ENCODE data around the gene DPH1. TPM values are rescaled to one million over a fixed set of nuclear protein-coding genes. Genes with fewer than 3 reads are reported as not detected.

The DPH1 gene
- total RNA-seq, 1 donor from 2014 or later = 63.4 TPM

DNA sequence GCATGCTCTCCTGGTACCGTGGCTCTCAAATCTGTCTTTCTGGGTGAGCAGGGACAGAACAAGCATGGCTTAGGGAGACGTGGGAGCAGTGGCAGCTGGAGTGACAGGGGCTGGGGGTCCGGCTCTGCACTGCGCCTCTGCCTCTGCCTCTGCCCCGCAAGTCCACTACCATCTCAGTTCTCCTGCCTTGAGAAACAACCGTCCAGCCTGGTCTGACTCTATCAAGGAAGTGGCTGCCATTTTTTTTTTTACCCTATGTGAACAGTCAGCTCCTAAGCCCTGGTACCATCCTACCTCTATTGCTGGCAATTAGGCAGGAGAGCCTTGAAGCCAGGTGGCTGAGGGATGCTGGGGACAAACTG lies 41.1 kb downstream of the DPH1 start:
- TF ChIP-seq, protein P1, sequence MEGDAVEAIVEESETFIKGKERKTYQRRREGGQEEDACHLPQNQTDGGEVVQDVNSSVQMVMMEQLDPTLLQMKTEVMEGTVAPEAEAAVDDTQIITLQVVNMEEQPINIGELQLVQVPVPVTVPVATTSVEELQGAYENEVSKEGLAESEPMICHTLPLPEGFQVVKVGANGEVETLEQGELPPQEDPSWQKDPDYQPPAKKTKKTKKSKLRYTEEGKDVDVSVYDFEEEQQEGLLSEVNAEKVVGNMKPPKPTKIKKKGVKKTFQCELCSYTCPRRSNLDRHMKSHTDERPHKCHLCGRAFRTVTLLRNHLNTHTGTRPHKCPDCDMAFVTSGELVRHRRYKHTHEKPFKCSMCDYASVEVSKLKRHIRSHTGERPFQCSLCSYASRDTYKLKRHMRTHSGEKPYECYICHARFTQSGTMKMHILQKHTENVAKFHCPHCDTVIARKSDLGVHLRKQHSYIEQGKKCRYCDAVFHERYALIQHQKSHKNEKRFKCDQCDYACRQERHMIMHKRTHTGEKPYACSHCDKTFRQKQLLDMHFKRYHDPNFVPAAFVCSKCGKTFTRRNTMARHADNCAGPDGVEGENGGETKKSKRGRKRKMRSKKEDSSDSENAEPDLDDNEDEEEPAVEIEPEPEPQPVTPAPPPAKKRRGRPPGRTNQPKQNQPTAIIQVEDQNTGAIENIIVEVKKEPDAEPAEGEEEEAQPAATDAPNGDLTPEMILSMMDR (IDR thresholded peaks at IDR 0.05) = no peak
- Mint-ChIP-seq H3K27ac (peak overlapping the region; percentile 79), H3K36me3 (ENCODE audit: low read depth) (peaks cover 39% of the 10 kb centered on the region), H3K9me3 (no peaks in the 10 kb centered on the region), H3K27me3 (no peaks in the 10 kb centered on the region), H3K4me1 (peaks cover 41% of the 10 kb centered on the region), H3K4me3 (no peak overlapping the region)
- CTCF ChIA-PET = interaction anchor here (0.5 to 2.9 kb wide), 6 partner anchors 13 to 892 kb away, joined by 3 to 21 read pairs (median 4); partner anchors contain the start of gene HIC1
- ATAC-seq (ENCODE audit: low read depth) (no peak), DNase-seq (no peak)
- intact Hi-C loops (cut with micrococcal nuclease) = no loop called here
- POLR2A ChIA-PET = interaction anchor here (0.6 to 24.5 kb wide), 6 partner anchors 12 to 169 kb away, joined by 3 to 449 read pairs (median 4); no protein-coding TSS in a partner anchor

DNA sequence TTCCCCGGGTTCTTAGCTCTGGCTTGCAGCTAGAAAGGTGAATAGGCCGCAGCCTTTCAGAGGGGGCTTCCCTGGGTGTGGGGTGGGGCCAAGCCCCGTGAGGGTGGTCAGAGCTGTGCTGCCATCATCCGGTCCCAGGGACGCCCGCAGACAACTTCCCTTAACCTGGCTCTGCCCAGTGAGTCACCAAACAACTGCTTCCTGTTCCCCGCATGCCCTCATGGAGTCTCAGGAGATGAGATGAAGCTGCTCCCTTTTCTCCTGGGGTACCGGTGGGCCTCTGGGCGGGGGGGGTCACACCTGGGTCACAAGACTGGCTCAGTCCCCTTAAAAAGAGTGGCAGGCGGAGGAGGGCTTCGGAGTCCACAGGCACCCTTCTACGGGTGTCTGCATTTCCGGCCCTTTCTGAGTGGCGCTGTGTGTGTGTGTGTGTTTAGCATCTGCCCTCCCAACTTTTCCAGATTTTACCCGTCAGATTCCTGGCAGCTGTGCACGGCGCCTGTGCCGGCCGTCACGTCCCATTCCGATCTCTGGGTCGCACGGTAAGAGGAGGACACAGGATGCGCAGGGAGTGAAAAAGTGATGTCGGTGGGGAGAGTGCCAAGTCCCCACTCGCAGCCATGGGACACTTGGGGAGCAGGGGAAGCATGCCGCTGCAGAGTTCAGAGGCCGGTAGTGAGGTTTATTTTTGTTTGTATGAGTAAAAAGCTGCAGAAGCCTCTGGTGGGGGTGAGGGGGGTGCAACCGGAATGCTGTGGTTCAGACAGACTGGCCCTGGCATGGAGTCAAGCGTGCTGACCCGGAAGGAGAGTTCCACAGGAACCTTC lies 41.7 kb downstream of the DPH1 start:
- no peaks in the 10 kb centered on the region for H3K27me3 Mint-ChIP-seq
- peaks cover 41% of the 10 kb centered on the region for H3K36me3 Mint-ChIP-seq (ENCODE audit: low read depth)
- ATAC-seq (ENCODE audit: low read depth) (no peak), DNase-seq (no peak)
- H3K4me1 Mint-ChIP-seq = peaks cover 38% of the 10 kb centered on the region
- POLR2A ChIA-PET = interaction anchor here (0.5 to 24.5 kb wide), 5 partner anchors 13 to 1574 kb away, joined by 3 to 449 read pairs (median 5); no protein-coding TSS in a partner anchor
- TF ChIP-seq, protein P1 (IDR thresholded peaks at IDR 0.05) = no peak
- intact Hi-C loops (cut with micrococcal nuclease) = no loop called here
- no peak overlapping the region for H3K4me3 Mint-ChIP-seq
- CTCF ChIA-PET = interaction anchor here (0.5 to 2.9 kb wide), 7 partner anchors 14 to 893 kb away, joined by 3 to 21 read pairs (median 4); partner anchors contain the start of gene HIC1
- H3K9me3 Mint-ChIP-seq = no peaks in the 10 kb centered on the region
- peak overlapping the region; percentile 35 for H3K27ac Mint-ChIP-seq

- H3K4me1 Mint-ChIP-seq = peaks cover 28% of the 10 kb centered on the region
- ChIA-PET POLR2A (interaction anchor here (24.5 kb wide), 1 partner anchor 13 kb away, joined by 449 read pairs; no protein-coding TSS in a partner anchor), CTCF (interaction anchor here (1.6 kb wide), 1 partner anchor 170 kb away, joined by 5 read pairs; no protein-coding TSS in a partner anchor)
- ATAC-seq (ENCODE audit: low read depth) (no peak), DNase-seq (no peak)
- H3K27ac Mint-ChIP-seq = no peak overlapping the region
- no peak overlapping the region for H3K4me3 Mint-ChIP-seq
- intact Hi-C loops (cut with micrococcal nuclease) = no loop called here
- H3K9me3 Mint-ChIP-seq = no peaks in the 10 kb centered on the region
- H3K36me3 Mint-ChIP-seq (ENCODE audit: low read depth) = peaks cover 57% of the 10 kb centered on the region
- H3K27me3 Mint-ChIP-seq = no peaks in the 10 kb centered on the region
- TF ChIP-seq, protein P1 (IDR thresholded peaks at IDR 0.05) = no peak
Measured at GRCh38 chr17:2074919-2075318, 45.0 kb downstream of the DPH1 start.

- intact Hi-C loops (cut with micrococcal nuclease) = no loop called here
- ChIA-PET CTCF (interaction anchor here (1.6 kb wide), 1 partner anchor 169 kb away, joined by 5 read pairs; no protein-coding TSS in a partner anchor), POLR2A (interaction anchor here (24.5 kb wide), 1 partner anchor 13 kb away, joined by 449 read pairs; no protein-coding TSS in a partner anchor)
- H3K9me3 Mint-ChIP-seq = no peaks in the 10 kb centered on the region
- H3K4me3 Mint-ChIP-seq = no peak overlapping the region
- DNase-seq (no peak), ATAC-seq (ENCODE audit: low read depth) (no peak)
- TF ChIP-seq, protein P1 (IDR thresholded peaks at IDR 0.05) = no peak
- peaks cover 58% of the 10 kb centered on the region for H3K36me3 Mint-ChIP-seq (ENCODE audit: low read depth)
- H3K27me3 Mint-ChIP-seq = no peaks in the 10 kb centered on the region
- H3K27ac Mint-ChIP-seq = no peak overlapping the region
- peaks cover 22% of the 10 kb centered on the region for H3K4me1 Mint-ChIP-seq
Measured at GRCh38 chr17:2075336-2076086, 45.6 kb downstream of the DPH1 start.
